GM20431 (cell line): ENCODE measurements around the gene KLHDC8A.

ENCODE experiments used
- in situ Hi-C: fragments of 300-500 bp; cut with MseI, MboI; formaldehyde crosslinking; loops from one replicate; pipeline ENCODE4 v1.15.0; 2020; ENCODE audit warnings: low sequenced_read_pairs; ENCODE audit not compliant: unreplicated experiment

Gene KLHDC8A

GRCh38 chr1:205324781-205325180 is 31.9 kb downstream of the KLHDC8A start:
- in situ Hi-C loops = loop anchor here (5.0 kb wide), 1 partner anchor 47 kb away; no protein-coding TSS in a partner anchor

GRCh38 chr1:205323794-205324193 is 32.9 kb downstream of the KLHDC8A start:
- in situ Hi-C loops = no loop called here

DNA sequence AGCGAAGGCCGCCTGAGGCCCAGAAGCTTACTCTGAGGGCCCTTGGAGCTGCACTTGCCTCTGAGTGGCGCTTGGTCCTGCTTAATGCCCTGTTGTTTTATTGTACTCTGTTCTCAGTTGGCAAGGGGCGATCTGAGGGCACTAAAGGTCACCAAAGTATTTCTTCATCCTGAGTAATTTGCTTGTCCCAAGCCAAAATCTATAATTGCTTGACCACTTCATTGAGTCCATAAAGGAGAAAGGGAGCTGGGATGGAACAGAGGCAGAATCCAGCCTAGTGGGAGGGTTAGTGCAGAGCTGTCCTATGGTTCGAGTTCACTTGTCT is 34.8 kb downstream of the KLHDC8A start:
- in situ Hi-C loops = no loop called here

GRCh38 chr1:205321162-205321958 is 35.4 kb downstream of the KLHDC8A start, which contains the start of gene NUAK2:
Gene NUAK2 (minus strand): TSS chr1:205321745. CDS start chr1:205321628, 117 bp downstream.
- in situ Hi-C loops = no loop called here

GRCh38 chr1:205319081-205320018 is 37.4 kb downstream of the KLHDC8A start:
- in situ Hi-C loops = no loop called here

DNA sequence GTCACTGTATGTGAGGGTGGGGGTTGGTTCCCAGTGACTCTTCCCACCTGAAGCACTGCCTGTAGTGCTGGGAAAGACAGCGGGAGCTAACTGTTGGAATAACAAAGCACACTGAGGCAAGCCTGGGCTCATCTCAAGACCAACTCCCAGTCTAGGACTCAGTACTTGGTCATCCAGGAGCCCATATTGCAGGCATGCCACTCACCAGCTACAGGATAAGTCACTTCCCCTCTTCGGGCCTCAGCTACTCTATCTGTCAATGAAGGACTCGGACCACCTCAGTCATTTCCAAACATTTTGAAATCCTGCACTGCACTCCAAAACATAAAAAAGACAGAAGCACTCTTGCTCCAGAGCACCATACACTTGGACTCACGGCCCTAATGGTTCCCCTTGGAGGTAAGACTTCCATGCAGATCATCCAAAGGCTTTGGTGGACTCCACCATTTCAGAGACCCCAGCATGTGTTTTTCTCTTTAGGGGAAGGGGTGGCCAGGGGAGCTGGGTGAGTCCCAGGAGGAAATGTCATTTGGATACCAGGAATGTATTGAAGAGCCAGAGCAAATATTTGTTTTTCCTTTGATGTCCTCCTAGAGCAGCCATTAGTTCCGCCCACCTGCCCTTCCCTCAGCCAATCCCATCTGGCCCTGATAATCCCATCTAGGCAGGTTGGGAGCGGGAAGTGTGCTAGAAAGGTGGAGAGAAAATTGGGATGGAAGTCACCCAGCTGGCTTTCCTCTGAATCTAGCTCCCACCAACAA is 38.3 kb downstream of the KLHDC8A start:
- in situ Hi-C loops = no loop called here

DNA sequence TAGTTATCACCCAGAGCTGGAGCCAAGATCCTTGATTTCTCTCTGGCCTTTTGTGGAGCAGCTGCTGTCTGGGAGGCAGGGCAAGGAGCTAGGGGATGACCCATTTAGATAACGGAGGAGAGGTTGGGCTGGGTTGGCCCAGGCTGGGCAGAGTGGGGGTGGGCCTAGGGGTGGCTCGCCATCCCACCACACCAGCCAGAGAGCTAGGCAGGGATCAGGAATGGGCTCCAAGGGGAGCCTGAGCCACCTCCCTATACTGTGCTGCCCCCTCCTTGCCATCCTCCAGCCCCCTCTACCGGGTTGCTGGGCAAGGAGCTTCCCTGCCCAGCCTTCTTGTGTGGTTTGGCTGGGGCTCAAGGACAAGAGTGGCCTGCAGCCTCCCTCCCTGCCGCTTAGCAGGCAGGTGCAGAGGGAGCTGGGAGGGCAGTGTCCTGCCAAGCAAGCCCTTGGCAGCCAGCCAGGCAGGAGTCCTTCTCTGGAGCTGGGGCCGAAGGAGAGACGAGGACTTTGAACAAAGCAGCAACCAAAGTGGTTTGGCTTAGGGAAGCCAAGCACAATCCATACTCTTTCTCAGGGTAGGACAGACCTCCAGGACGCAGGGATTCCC is 39.3 kb downstream of the KLHDC8A start:
- in situ Hi-C loops = no loop called here

DNA sequence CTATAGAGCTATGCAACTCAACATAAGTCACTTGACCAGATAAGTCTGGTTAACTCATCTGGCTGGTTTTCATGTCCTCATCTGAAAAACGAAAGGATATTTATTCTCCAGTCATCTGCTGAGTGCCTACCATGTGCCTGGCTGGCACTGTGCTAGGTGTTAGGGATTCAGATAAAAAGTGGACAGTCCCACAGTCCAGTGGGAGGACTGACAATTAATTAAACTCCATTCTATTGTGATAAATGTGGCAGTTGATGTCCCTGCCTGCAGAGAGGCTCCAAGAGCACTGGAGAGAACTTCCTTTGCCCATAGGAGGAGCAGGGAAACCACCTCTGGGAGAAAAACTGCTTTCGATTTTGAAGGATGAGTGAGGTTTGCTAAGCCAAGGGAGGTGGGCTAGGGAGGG is 40.6 kb downstream of the KLHDC8A start:
- in situ Hi-C loops = no loop called here

- in situ Hi-C loops = no loop called here
Observed at GRCh38 chr1:205315008-205315618, 41.6 kb downstream of the KLHDC8A start.

DNA sequence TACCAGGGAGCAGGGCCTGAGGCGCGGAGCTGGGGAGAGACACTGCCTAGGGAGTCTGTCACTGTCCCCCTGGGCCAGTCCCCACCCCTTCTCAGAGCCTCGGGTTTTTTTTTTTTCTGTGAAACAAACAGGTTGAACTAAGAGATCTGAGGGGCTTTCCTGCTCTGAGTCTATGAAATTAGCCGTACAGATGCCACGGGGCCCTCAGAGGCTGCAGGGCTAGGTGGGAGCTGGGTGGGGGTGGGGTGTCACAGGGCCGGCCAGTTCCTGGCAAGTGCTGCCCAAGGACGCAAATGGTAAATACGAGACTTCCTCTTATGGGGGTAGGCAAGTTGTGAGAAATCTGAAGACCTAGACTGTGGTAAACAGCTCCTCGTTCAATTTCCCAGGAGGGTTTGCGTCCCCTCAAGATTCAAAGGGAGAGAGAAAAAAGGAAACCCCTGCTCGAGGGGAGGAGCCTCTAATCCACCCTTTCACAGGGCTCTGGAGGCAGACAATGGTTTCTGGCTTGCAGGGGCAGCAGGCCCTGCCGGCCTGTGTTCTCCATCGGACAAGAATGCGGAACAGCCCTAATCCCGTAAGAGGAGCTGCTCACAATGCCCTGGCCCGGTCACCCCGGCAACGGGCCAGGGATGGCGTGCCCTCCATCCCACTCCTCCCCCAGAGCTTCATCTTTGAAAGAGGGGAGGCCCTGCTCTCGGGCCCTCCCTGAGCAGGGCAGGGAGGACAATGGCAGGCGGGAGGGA is 43.0 kb downstream of the KLHDC8A start:
- in situ Hi-C loops = no loop called here

DNA sequence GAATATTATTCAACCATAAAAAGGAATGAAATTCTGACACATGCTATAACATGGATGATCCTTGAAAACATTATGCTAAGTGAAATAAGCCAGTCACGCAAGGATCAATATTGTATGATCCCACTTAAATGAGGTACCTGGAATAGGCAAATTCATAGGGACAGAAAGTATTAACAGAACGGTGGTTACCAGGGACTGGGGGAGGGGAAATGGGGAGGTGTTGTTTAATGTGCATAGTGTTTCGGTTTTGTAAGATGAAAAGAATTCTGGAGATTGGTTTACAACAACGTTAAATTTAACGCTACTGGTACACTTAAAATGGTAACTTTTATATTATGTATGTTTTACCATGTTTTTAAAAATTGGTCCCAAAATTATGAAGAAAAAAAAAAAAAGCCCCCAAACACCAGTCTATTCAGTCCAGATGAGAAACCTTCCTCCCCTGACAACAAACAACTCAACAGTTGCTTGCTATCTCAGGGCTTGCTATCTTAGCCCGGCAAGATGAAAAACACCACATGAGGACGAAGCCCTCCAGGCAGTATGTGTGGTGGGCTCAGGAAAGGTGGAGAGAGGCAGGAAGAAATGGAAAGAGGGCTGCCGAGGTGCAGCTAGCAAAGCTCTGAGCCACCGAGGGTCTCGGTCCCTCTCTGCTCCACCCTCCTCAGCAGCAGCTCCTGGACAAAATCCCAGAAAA is 43.7 kb downstream of the KLHDC8A start:
- in situ Hi-C loops = no loop called here

DNA sequence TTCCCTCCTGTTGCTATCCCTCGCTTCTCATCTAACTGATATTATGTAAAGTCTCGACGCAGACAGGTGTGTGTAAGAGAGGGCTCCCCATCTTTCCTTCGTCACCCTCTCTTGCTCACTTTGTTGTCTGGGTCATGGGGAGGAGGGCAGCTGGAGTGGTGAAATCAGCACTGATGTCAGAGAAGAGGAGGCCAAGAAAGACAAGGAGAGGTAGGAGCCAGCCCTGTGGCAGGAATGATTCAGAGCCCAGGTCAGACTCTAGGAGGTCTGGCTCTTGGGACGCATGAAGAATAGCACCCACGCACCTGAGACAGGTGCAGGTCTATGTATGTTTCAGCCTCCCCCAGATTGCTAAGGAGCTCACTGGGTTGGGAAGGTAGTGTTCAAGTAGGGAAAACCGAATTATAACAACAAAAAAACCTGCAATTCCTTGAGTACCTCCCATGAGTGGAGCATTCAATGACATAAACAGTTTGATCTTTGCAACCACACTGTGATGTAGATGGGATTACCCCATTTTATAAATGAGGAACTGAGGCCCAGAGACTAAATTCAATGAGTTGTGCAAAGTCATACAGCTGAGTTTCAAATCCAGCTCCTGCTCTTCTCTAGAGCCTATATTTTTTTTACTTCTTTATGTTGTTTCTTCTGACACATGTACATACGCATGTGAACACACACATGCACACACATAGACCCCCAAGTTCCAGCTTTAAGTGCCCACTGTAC is 45.6 kb downstream of the KLHDC8A start:
- in situ Hi-C loops = no loop called here

DNA sequence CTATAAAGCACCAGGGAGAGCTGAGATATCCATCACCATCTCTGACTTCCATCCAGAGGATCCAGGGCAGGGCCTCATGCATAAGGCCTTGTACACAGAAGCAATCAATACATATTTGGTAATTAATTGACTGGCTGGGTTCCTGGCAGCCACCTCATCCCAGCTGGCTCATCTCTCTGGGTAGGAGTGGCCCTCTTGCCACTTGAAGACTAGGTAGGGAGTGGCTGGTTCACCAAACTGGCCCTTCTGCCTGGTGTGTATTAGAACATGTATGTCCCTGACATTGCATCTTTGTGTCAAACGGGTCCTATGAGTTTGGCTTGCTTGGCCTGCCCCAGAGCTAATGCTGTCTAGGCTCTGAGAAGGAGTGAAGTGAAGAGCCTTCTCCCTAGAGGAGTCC is 47.0 kb downstream of the KLHDC8A start:
- in situ Hi-C loops = no loop called here

GRCh38 chr1:205306929-205307566 is 49.7 kb downstream of the KLHDC8A start:
- in situ Hi-C loops = no loop called here

DNA sequence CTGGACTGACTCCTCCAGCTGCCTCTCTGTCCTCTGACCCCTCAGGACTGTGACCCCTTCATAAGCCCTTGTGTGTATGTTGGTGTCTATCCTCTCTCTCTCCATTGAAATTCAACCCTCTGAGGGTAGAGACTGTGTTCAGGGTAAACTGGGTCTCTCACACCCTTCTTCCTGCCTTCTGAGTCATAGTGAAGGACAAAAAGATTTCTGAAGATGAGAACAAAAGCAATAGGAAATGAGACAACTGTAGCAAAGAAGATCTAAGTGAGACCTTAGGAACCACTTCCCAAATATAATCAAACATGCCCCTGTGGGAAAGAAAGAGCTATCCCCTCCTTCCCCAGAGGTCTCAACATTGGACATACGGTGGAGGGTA is 52.0 kb downstream of the KLHDC8A start:
- in situ Hi-C loops = no loop called here

- in situ Hi-C loops = no loop called here
Observed at GRCh38 chr1:205304046-205304694, 52.6 kb downstream of the KLHDC8A start.
